ENCODE data around the gene BLOC1S5.

BLOC1S5 gene

GRCh38 chr6:8063761-8064637 is at the start of gene BLOC1S5:
Gene BLOC1S5, minus strand, starts transcription at chr6:8064389. Its CDS starts 13 bp downstream, at chr6:8064376.
- DNase-seq, result peak; percentile 89 to 94 (median 92)

GRCh38 chr6:8113131-8113654 is 49.0 kb upstream of the BLOC1S5 start:
- DNase-seq, result no peak

- DNase-seq, result no peak
Observed at GRCh38 chr6:8110725-8111124, 46.5 kb upstream of the BLOC1S5 start.

GRCh38 chr6:8110117-8110721 is 46.0 kb upstream of the BLOC1S5 start:
- no peak for DNase-seq

- DNase-seq, result no peak
Observed at GRCh38 chr6:8108759-8109539, 44.8 kb upstream of the BLOC1S5 start.

GRCh38 chr6:8108031-8108660 is 44.0 kb upstream of the BLOC1S5 start:
- DNase-seq, result no peak

GRCh38 chr6:8105791-8106190 is 41.6 kb upstream of the BLOC1S5 start:
- DNase-seq, result no peak

- DNase-seq, result no peak
Observed at GRCh38 chr6:8103726-8104125, 39.5 kb upstream of the BLOC1S5 start.

- DNase-seq, result peak; percentile 91 to 98 (median 92)
Observed at GRCh38 chr6:8102122-8102958, 38.2 kb upstream of the BLOC1S5 start, which contains the start of gene EEF1E1. Gene EEF1E1, minus strand, starts transcription at chr6:8102548. Its CDS starts 27 bp downstream, at chr6:8102521.

- no peak for DNase-seq
Observed at GRCh38 chr6:8100159-8100854, 36.1 kb upstream of the BLOC1S5 start.

- no peak for DNase-seq
Observed at GRCh38 chr6:8090650-8091049, 26.5 kb upstream of the BLOC1S5 start.

- DNase-seq, result no peak
Observed at GRCh38 chr6:8088886-8089285, 24.7 kb upstream of the BLOC1S5 start.

GRCh38 chr6:8087870-8088754 is 23.9 kb upstream of the BLOC1S5 start:
- no peak for DNase-seq

- DNase-seq, result no peak
Observed at GRCh38 chr6:8086755-8087306, 22.6 kb upstream of the BLOC1S5 start.

GRCh38 chr6:8085053-8085511 is 20.9 kb upstream of the BLOC1S5 start:
- DNase-seq, result no peak

GRCh38 chr6:8084586-8084985 is 20.4 kb upstream of the BLOC1S5 start:
- no peak for DNase-seq

- DNase-seq, result no peak
Observed at GRCh38 chr6:8082954-8083858, 19.0 kb upstream of the BLOC1S5 start.

- DNase-seq, result no peak
Observed at GRCh38 chr6:8082572-8082953, 18.4 kb upstream of the BLOC1S5 start.

Measured in activated CD4-positive, CD25-positive, alpha-beta regulatory T cell (primary cell).